OCI-LY1 (cell line): ENCODE data around the gene TPSD1.

Experiments
- H2AFZ ChIP-seq: fragments of 200-600 bp; sonication (generic), shearing (Covaris generic); 2 replicates; pipeline ENCODE4 v1.6.0; 2014; ENCODE audit warnings: antibody characterized with exemption, mild to moderate bottlenecking, low read length
- H3F3A ChIP-seq: fragments of 200-600 bp; sonication (generic), shearing (Covaris generic); 2 replicates; pipeline ENCODE4 v1.6.0; 2014; ENCODE audit warnings: mild to moderate bottlenecking, antibody characterized with exemption, low read length, moderate library complexity; ENCODE audit not compliant: insufficient read depth
- H3K27ac ChIP-seq: fragments of 200-600 bp; sonication (generic); 2 replicates; pipeline ENCODE4 v1.5.1; 2014; ENCODE audit warnings: low read length, mixed run types, mild to moderate bottlenecking, low read depth; ENCODE audit not compliant: poor library complexity, severe bottlenecking
- H3K27me3 ChIP-seq: fragments of 200-600 bp; sonication (generic); 2 replicates; pipeline ENCODE4 v1.6.0; 2014; ENCODE audit warnings: antibody characterized with exemption, mild to moderate bottlenecking, low read length, moderate library complexity; ENCODE audit not compliant: insufficient read depth
- H3K36me3 ChIP-seq: fragments of 200-600 bp; sonication (generic); 2 replicates; pipeline ENCODE4 v1.6.1; 2014; ENCODE audit warnings: mild to moderate bottlenecking, antibody characterized with exemption, low read length, moderate library complexity, mixed read lengths; ENCODE audit not compliant: insufficient read depth
- H3K4me1 ChIP-seq: fragments of 200-600 bp; sonication (generic); 2 replicates; pipeline ENCODE4 v1.5.1; 2014; ENCODE audit warnings: mild to moderate bottlenecking, low read length, moderate library complexity; ENCODE audit not compliant: insufficient read depth, severe bottlenecking
- H3K4me2 ChIP-seq: fragments of 200-600 bp; sonication (generic), shearing (Covaris generic); 2 replicates; pipeline ENCODE4 v1.6.1; 2014; ENCODE audit warnings: low read length
- H3K4me3 ChIP-seq: fragments of 200-600 bp; sonication (generic); 2 replicates; pipeline ENCODE4 v1.5.1; 2014; ENCODE audit warnings: low read length, low read depth, mild to moderate bottlenecking, mixed read lengths; ENCODE audit not compliant: poor library complexity, severe bottlenecking
- H3K79me2 ChIP-seq: fragments of 200-600 bp; shearing (Covaris generic); 2 replicates; pipeline ENCODE4 v1.6.1; 2016; ENCODE audit warnings: mixed run types, low read length, mixed read lengths; ENCODE audit not compliant: insufficient read depth
- H3K9ac ChIP-seq: fragments of 200-600 bp; sonication (generic), shearing (Covaris generic); 2 replicates; pipeline ENCODE4 v1.6.1; 2014; ENCODE audit warnings: mild to moderate bottlenecking, low read length, mixed read lengths
- H3K9me2 ChIP-seq: fragments of 200-600 bp; sonication (generic), shearing (Covaris generic); 2 replicates; pipeline ENCODE4 v1.6.1; 2014; ENCODE audit warnings: low read depth, mild to moderate bottlenecking, low read length, mixed read lengths
- H3K9me3 ChIP-seq: fragments of 200-600 bp; shearing (Covaris generic); 2 replicates; pipeline ENCODE4 v1.6.1; 2014; ENCODE audit warnings: low read length, mixed read lengths
- H4K20me1 ChIP-seq: fragments of 200-600 bp; sonication (generic), shearing (Covaris generic); 2 replicates; pipeline ENCODE4 v1.6.0; 2016; ENCODE audit warnings: mild to moderate bottlenecking, low read length; ENCODE audit not compliant: insufficient read depth
- CTCF ChIP-seq: fragments of 200-600 bp; sonication (generic), shearing (Covaris generic); IDR thresholded peaks from 2 replicates; pipeline ENCODE4 v1.5.1; 2017; ENCODE audit warnings: mild to moderate bottlenecking, antibody characterized with exemption, low read length, moderate library complexity, mixed read lengths
- EZH2 ChIP-seq: fragments of 200-600 bp; sonication (generic), shearing (Covaris generic); IDR thresholded peaks from 2 replicates; pipeline ENCODE4 v1.8.0; 2017; ENCODE audit warnings: borderline replicate concordance, mixed run types, mild to moderate bottlenecking, antibody characterized with exemption, low read length, moderate library complexity, mixed read lengths

The TPSD1 gene

GRCh38 chr16:1277617-1278282, 21.9 kb downstream of the TPSD1 start:
- TF ChIP-seq EZH2 = no peak
- TF ChIP-seq CTCF = no peak
- H2AFZ ChIP-seq = no peak overlapping the region
- H3K4me2 ChIP-seq = no peak overlapping the region
- H3K9ac ChIP-seq = no peak overlapping the region
- H3K79me2 ChIP-seq = no peaks in the 10 kb centered on the region
- H4K20me1 ChIP-seq = no peaks in the 10 kb centered on the region
- no peak overlapping the region for H3K27ac ChIP-seq
- no peaks in the 10 kb centered on the region for H3F3A ChIP-seq
- H3K4me3 ChIP-seq = no peak overlapping the region
- H3K9me3 ChIP-seq = no peaks in the 10 kb centered on the region
- peaks cover 4% of the 10 kb centered on the region; the same call in 1 of the 2 replicates for H3K27me3 ChIP-seq
- H3K4me1 ChIP-seq = no peaks in the 10 kb centered on the region
- no peaks in the 10 kb centered on the region for H3K9me2 ChIP-seq
- no peaks in the 10 kb centered on the region for H3K36me3 ChIP-seq

GRCh38 chr16:1278477-1278876, 22.6 kb downstream of the TPSD1 start:
- Histone ChIP-seq H2AFZ (no peak overlapping the region), H3F3A (no peaks in the 10 kb centered on the region), H3K4me3 (no peak overlapping the region), H3K36me3 (no peaks in the 10 kb centered on the region), H3K4me2 (no peak overlapping the region), H3K9ac (no peak overlapping the region), H3K9me3 (no peaks in the 10 kb centered on the region), H3K27me3 (peaks cover 4% of the 10 kb centered on the region; the same call in 1 of the 2 replicates), H4K20me1 (no peaks in the 10 kb centered on the region), H3K4me1 (no peaks in the 10 kb centered on the region), H3K27ac (no peak overlapping the region), H3K79me2 (no peaks in the 10 kb centered on the region), H3K9me2 (no peaks in the 10 kb centered on the region)
- no peak for TF ChIP-seq CTCF
- no peak for TF ChIP-seq EZH2

GRCh38 chr16:1279081-1279944, 23.4 kb downstream of the TPSD1 start:
- Histone ChIP-seq H3K4me2 (no peak overlapping the region), H3K9ac (no peak overlapping the region), H3K36me3 (no peaks in the 10 kb centered on the region), H3K27ac (no peak overlapping the region), H3K9me2 (no peaks in the 10 kb centered on the region), H3K4me1 (no peaks in the 10 kb centered on the region), H2AFZ (no peak overlapping the region), H4K20me1 (no peaks in the 10 kb centered on the region), H3K4me3 (no peak overlapping the region), H3K9me3 (no peaks in the 10 kb centered on the region), H3K79me2 (no peaks in the 10 kb centered on the region), H3K27me3 (peaks cover 4% of the 10 kb centered on the region; the same call in 1 of the 2 replicates), H3F3A (no peaks in the 10 kb centered on the region)
- TF ChIP-seq CTCF = no peak
- no peak for TF ChIP-seq EZH2
